ENCODE measurements around the gene DAGLB.

- TF ChIP-seq CTCF (conservative IDR thresholded peaks at IDR 0.05; ENCODE audit: low read depth, low read length) (no peak), EZH2 (IDR thresholded peaks at IDR 0.05; ENCODE audit: borderline replicate concordance, low read depth, low read length, poor library complexity, severe bottlenecking) (no peak)
These were observed 67.9 kb downstream of the DAGLB start for GRCh38 chr7:6379886-6380285.

Data from A673 (cell line).